Ovary (tissue), 9 donors: ENCODE data around the gene HTRA1. TPM values are rescaled to one million over a fixed set of nuclear protein-coding genes. Genes with fewer than 3 reads are reported as not detected.

Experiments
- DNase-seq, 5 donors: peaks; one replicate each; pipeline ENCODE4 v3.0.0-alpha.2; 2019 to 2020
- H3K27ac ChIP-seq, 2 donors: fragments of 200-600 bp; one replicate each; pipeline versions ENCODE4 v1.5.1 to v1.8.0; 2019 to 2022
- H3K27me3 ChIP-seq: fragments of 200-600 bp; one replicate; pipeline ENCODE4 v1.8.0; 2022
- H3K36me3 ChIP-seq: fragments of 200-600 bp; sonication (generic); one replicate; pipeline ENCODE4 v1.5.1; 2019
- H3K4me1 ChIP-seq: one replicate; pipeline ENCODE4 v1.8.1; 2013; ENCODE audit warnings: mild to moderate bottlenecking, moderate library complexity; ENCODE audit not compliant: insufficient read depth
- H3K4me3 ChIP-seq: fragments of 200-600 bp; sonication (generic); one replicate; pipeline ENCODE4 v1.5.1; 2017
- H3K9me3 ChIP-seq, 2 donors: fragments of 200-600 bp in 1 of 2; sonication (generic) in 1 of 2; one replicate each; pipeline versions ENCODE4 v1.5.1 to v1.8.1; 2013 to 2019; ENCODE audit warnings: mild to moderate bottlenecking in 1 of 2, moderate library complexity in 1 of 2
- EP300 ChIP-seq: sonication (generic); formaldehyde crosslinking; IDR thresholded peaks from one replicate; pipeline ENCODE4 v1.6.1; 2017; ENCODE audit warnings: antibody characterized with exemption
- POLR2A ChIP-seq: fragments of 450-650 bp; IDR thresholded peaks from one replicate; pipeline ENCODE4 v1.6.1; 2017; ENCODE audit warnings: antibody characterized with exemption, mild to moderate bottlenecking, moderate library complexity
- WGBS, 3 donors: extraction: QIAGEN DNeasy Blood & Tissue Kit in 1 of 3; methylation state at CpG; one replicate each; pipeline versions ENCODE4 v1.1.5 to v1.1.7; 2013 to 2017; 5-methylcytosine and 5-hydroxymethylcytosine counted together
- intact Hi-C, 4 donors: fragments of 100-400 bp; cut with DNase I; formaldehyde crosslinking; loops; one replicate each; pipeline versions ENCODE4 v1.11.0 to v1.15.1; 2022 to 2023
- polyA plus RNA-seq, 2 donors: library from polyadenylated mRNA; stranded (reverse); fragments of 200-250 nt in 1 of 2; fragments of 350-450 nt in 1 of 2; fragmentation: Illumina TruSeq in 1 of 2; extraction: RNeasy Lipid Tissue Mini Kit (QIAGEN cat#74804) in 1 of 2; gene quantifications; one replicate each; pipeline ENCODE4 v1.2.3, GENCODE V29; 2013 to 2014
- total RNA-seq, 7 donors: library from RNA; depleted of rRNA in 2 of 7; stranded (reverse); fragments of >200 nt in 2 of 7; fragmentation: NEBNext Ultra II Directional in 3 of 7; extraction: Animal tissue kit (Norgen Biotek cat#: 25700) in 3 of 7; gene quantifications; one replicate each; pipeline versions ENCODE4 v1.1.0 to v1.2.4, GENCODE V29; 2016 to 2023
- TF ChIP-seq, protein P1 (sequence below), 3 donors: fragments of 450-650 bp in 2 of 3; fragments of 200-600 bp in 1 of 3; IDR thresholded peaks; one replicate each; pipeline versions ENCODE4 v1.5.1 to v1.8.0; 2016 to 2022; ENCODE audit warnings: antibody characterized with exemption in 3 of 3, mild to moderate bottlenecking in 1 of 3
- donor health status: DM: no; HTN: no; CAD: no; lungs with moderate emphysema.
- donor health status: DM: no; HTN: no; CAD: no.
- donor health status: Bipolar disorder and iron deficiency.
- donor health status: DM: yes; HTN: yes; CAD: no.
- donor health status: DM: no; HTN: no; CAD: no.
- donor health status: DM: yes; HTN: yes; CAD: no.

The HTRA1 gene
- total and polyA plus RNA-seq, 9 donors = 194 to 947 (median 356) TPM

DNA sequence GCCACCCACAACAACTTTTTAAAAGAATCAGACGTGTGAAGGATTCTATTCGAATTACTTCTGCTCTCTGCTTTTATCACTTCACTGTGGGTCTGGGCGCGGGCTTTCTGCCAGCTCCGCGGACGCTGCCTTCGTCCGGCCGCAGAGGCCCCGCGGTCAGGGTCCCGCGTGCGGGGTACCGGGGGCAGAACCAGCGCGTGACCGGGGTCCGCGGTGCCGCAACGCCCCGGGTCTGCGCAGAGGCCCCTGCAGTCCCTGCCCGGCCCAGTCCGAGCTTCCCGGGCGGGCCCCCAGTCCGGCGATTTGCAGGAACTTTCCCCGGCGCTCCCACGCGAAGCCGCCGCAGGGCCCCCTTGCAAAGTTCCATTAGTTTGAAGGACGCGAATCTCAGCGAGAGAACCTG, 461 bp upstream of the HTRA1 start:
- Histone ChIP-seq H3K4me3 (peak overlapping the region; percentile 57), H3K4me1 (peaks cover 28% of the 10 kb centered on the region), H3K27me3 (no peaks in the 10 kb centered on the region), H3K9me3 (no peaks in the 10 kb centered on the region), H3K36me3 (no peaks in the 10 kb centered on the region), H3K27ac (peak overlapping the region; percentile 90 to 91)
- intact Hi-C loops = loop anchor here in 2 of 4 donors (5.0 to 10.0 kb wide), 2 partner anchors 36 to 104 kb away; partner anchors contain the start of gene DMBT1 (in 1 of the 2)
- WGBS, 3 donors = 0 to 1% (median 1%) methylated on average over 25 to 40 of the region's 40 CpGs
- DNase-seq = peak in 3 of 5 donors; percentile 33 to 72 (median 67)
- TF ChIP-seq, protein P1, sequence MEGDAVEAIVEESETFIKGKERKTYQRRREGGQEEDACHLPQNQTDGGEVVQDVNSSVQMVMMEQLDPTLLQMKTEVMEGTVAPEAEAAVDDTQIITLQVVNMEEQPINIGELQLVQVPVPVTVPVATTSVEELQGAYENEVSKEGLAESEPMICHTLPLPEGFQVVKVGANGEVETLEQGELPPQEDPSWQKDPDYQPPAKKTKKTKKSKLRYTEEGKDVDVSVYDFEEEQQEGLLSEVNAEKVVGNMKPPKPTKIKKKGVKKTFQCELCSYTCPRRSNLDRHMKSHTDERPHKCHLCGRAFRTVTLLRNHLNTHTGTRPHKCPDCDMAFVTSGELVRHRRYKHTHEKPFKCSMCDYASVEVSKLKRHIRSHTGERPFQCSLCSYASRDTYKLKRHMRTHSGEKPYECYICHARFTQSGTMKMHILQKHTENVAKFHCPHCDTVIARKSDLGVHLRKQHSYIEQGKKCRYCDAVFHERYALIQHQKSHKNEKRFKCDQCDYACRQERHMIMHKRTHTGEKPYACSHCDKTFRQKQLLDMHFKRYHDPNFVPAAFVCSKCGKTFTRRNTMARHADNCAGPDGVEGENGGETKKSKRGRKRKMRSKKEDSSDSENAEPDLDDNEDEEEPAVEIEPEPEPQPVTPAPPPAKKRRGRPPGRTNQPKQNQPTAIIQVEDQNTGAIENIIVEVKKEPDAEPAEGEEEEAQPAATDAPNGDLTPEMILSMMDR (IDR thresholded peaks at IDR 0.05) = no peak
- TF ChIP-seq POLR2A (no peak), EP300 (no peak)

DNA sequence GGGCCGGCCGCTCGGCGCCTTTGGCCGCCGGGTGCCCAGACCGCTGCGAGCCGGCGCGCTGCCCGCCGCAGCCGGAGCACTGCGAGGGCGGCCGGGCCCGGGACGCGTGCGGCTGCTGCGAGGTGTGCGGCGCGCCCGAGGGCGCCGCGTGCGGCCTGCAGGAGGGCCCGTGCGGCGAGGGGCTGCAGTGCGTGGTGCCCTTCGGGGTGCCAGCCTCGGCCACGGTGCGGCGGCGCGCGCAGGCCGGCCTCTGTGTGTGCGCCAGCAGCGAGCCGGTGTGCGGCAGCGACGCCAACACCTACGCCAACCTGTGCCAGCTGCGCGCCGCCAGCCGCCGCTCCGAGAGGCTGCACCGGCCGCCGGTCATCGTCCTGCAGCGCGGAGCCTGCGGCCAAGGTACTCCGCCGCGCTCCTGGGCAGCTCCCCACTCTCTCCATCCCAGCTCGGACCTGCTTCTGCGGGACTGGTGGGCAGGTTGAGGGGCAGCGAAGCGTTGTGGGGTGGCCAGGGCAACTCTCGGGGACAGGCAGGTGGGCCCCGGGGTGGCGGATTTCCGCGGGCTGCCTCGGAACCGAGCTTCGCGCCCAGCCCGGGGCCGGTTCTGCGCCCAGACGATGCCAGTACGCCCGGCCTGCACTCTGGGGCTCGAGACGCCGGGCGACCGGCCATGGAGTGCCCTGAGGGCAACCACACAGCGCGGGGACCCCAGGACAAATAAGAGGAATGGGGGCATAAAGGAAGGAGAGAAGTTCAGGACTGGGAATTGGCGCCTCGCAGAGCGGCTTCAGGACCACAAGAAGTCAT, 578 bp downstream of the HTRA1 start:
- Histone ChIP-seq H3K4me1 (peaks cover 28% of the 10 kb centered on the region), H3K4me3 (peak overlapping the region; percentile 57), H3K36me3 (no peaks in the 10 kb centered on the region), H3K9me3 (no peaks in the 10 kb centered on the region), H3K27ac (peak overlapping the region; percentile 90 to 91), H3K27me3 (no peaks in the 10 kb centered on the region)
- WGBS, 3 donors = 0 to 1% (median 1%) methylated on average over 68 to 95 of the region's 95 CpGs
- TF ChIP-seq EP300 = no peak
- no peak for TF ChIP-seq POLR2A
- TF ChIP-seq, protein P1 (IDR thresholded peaks at IDR 0.05) = no peak
- intact Hi-C loops = loop anchor here in 3 of 4 donors (2.0 to 10.0 kb wide), 3 partner anchors 35 to 103 kb away; partner anchors contain the start of gene DMBT1 (in 1 of the 3)
- DNase-seq = peak; percentile 28 to 62 (median 47)

DNA sequence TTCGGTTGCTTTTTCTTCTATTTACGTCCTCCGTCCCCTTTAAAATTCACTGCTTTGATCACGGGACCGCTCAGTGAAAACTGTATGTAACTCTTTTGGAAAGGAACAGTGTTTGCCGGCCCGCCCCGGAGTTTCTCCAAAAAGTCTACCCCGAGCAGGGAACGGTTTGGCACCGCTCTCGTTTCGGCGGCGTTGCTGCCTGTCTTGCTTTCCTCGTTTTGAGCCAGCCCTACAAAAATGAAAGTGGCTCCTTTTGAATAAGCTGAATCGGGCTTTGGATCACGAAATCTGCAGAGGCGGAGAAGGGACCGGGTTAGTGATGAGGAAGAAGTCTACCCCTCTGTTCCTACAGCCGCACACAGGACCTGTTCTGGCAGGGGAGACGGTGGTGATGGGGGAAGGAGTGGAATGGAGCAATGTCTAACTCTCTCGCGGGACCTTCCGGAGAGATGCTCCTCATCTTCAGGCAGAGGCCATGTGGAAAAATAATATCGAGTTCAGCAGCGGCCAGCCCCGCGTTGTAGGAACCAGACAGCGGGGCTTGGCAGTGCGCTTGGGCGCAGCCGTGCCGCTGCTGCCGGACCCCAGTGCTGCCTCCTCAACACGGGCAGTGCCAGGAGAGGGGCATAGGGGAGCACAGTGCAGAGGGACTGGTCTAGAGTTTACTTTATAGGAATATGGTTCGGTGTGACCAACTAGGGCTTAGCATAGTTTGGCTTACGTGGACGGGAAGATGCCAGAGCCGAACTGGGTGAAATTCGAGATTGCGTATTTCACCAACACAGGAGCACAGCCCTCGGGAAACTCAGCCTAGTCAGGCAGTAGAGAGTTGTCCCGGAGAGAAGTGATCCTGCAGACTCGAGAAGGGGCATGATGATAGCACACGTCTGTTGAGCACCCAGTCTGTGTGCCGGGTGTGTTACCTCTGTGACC, 1.4 kb downstream of the HTRA1 start:
- TF ChIP-seq EP300 = no peak
- no peak for TF ChIP-seq POLR2A
- TF ChIP-seq, protein P1 (IDR thresholded peaks at IDR 0.05) = no peak
- Histone ChIP-seq H3K4me1 (peaks cover 28% of the 10 kb centered on the region), H3K27me3 (no peaks in the 10 kb centered on the region), H3K36me3 (no peaks in the 10 kb centered on the region), H3K9me3 (no peaks in the 10 kb centered on the region), H3K27ac (peak overlapping the region; percentile 90 to 91), H3K4me3 (peak overlapping the region; percentile 57)
- 2 to 4% (median 2%) methylated on average over 47 of the region's 47 CpGs for WGBS, 3 donors
- peak; percentile 62 to 81 (median 71) for DNase-seq
- intact Hi-C loops = loop anchor here in 3 of 4 donors (2.0 to 10.0 kb wide), 3 partner anchors 35 to 102 kb away; partner anchors contain the start of gene DMBT1 (in 1 of the 3)
